NCI-H526 treated with DMSO at 0.1 percent for 48 hours (cell line): ENCODE measurements around the gene C12orf75.
"Not testable (repeated sequence)": the region's sequence is repeated elsewhere in the genome, so short reads cannot be mapped to it uniquely, and the experiment has no call there.

ENCODE experiments used
- DNase-seq: peaks from one replicate; lab custom pipeline; 2025; lab: John Stamatoyannopoulos, UW

Gene C12orf75

GRCh38 chr12:105378911-105379310 lies 48.4 kb downstream of the C12orf75 start:
- no peak for DNase-seq

DNA sequence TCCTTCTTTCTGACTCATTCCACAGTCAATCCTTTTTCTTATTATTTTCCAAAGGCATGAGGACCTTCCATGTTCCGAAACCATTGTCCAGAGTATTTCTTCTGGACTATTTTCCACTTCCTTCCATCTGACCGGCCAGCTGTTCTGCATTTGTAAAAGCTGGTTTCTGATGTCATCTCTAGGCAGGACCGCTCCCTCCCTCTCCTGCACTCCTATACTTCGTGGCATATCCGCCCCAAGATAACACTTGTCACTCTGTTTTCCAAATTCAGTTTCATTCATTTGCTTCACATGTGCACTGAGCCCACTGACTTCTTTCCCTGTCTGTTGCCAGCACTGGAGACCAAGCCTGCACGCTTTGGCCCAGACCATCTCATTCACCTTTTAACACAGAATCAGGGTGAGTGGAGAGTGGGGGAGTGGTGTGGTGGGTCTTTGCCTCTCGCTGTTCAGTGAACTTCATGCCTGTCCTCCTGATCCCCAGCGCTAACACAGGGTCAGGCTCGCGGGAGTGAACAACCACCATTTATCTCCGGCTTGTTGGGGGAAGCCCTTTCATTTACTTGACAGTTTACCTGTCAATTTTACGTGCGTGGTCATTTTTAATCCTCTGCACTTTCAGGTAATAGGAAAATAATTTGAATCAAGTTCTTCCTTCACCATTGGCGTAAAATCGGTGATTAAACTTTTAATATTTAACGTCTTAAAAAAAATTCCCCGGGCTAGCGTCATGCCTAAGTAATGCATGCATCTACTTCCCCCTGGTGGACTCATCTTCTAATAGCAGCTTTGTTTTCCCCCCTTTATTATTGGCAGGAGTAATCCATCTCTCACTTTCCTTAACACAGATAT lies 52.5 kb downstream of the C12orf75 start:
- peak; percentile 39 for DNase-seq

GRCh38 chr12:105384220-105384619 lies 53.7 kb downstream of the C12orf75 start:
- no peak for DNase-seq

DNA sequence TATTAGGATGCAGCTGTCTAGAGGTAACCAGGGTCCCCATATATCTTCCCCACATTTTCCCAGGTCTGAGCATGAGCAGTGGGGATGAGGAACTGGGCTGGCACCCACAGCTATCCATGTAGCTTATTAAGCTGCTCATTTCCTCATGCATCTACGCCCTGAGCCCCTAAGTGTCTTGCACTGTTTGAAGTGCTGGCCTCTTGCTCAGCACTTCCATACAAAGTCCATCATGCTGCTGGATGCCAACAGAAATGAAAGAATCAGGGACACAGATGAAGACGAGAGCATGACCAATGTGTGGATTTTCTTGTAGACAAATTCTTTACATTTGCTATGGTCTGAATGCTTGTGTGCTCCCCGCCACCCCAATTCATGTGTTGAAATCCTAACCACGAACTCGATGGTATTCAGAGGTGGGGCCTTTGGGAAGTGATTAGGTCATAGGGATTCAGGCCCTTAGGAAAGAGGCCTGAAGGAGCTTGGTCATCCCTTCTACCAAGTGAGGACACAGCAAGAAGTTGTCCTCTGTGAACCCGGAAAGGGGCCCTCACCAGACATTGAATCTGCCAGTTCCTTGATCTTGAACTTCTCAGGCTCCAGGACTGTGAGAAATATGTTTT lies 54.5 kb downstream of the C12orf75 start:
- no peak for DNase-seq

DNA sequence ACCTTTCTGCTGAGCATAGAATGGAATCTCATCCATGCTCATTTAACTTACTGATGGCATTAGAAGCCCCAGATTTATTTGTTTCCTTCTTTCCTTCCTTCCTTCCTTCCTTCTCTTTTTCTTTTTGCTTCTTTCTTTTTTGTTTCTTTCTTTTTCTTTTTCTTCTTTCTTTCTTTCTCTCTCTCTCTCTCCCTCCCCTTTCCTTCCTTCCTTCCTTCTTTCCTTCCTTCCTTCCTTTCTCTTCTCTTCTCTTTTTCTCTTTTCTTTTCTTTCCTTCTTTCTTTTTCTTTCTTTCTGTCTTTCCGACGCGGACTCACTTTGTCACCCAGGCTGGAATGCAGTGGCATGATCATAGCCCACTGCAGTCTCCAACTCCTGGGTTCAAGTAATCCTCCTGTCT lies 55.9 kb downstream of the C12orf75 start:
- no peak for DNase-seq

GRCh38 chr12:105391231-105391630 lies 60.7 kb downstream of the C12orf75 start:
- no peak for DNase-seq

GRCh38 chr12:105393587-105393986 lies 63.1 kb downstream of the C12orf75 start:
- DNase-seq = no peak

DNA sequence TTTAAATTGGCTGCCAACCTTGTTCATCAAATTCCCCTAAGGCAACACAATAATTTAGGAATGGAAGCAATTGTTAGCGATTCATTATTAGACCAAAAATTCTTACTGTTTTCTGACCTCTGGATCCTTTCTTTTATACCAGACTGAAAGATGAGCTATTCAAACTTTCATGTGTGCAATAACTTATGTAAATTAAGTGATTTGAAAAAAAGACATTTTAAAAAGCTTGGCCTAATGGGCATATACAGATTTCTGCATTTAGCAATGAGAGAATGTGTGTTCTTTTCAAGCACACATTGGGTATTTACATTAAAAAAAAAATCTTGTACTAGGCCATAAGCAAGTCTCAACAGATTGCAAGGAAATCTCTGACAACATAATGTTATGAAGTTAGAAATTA lies 65.5 kb downstream of the C12orf75 start:
- no peak for DNase-seq

GRCh38 chr12:105396983-105397382 lies 66.5 kb downstream of the C12orf75 start:
- DNase-seq = no peak

DNA sequence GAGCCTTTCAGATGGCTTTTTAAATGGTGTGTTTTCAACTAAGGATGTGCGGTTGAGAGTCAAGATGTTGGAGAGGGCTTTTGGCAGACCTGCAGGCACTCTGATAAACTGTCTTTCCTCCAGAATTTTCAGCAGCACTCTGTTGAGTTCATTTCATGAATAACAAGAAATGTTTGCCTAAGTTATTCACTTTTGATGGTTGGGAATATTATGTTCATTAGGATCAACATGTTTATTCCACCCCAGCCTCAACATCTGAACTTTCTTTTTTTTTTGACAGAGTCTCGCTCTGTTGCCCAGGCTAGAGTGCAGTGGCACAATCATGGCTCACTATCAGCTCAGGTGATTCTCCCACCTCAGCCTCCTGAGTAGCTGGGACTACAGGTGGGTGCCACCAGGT lies 68.4 kb downstream of the C12orf75 start:
- no peak for DNase-seq

GRCh38 chr12:105399428-105400081 lies 69.1 kb downstream of the C12orf75 start:
- DNase-seq = no peak

GRCh38 chr12:105400227-105400626 lies 69.7 kb downstream of the C12orf75 start:
- DNase-seq = no peak

DNA sequence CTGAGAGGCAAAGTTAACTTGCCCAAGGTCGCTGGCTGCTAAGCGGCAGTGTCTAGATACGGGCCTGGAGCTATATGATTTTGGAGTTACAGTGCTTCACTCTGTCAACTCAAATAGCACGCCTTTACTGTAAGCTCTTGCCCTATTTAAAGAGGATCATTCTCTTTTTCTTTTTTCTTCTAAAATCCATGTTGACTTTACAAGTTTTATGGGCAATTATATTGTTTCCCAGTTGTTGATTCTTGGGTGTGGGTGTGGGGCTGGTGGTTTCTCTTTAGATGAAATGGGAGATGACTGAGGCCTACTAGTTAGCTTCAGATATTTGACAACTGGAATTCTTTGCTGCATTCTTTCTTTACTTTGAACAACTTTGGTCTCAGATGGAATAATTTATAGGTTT lies 70.7 kb downstream of the C12orf75 start:
- no peak for DNase-seq

DNA sequence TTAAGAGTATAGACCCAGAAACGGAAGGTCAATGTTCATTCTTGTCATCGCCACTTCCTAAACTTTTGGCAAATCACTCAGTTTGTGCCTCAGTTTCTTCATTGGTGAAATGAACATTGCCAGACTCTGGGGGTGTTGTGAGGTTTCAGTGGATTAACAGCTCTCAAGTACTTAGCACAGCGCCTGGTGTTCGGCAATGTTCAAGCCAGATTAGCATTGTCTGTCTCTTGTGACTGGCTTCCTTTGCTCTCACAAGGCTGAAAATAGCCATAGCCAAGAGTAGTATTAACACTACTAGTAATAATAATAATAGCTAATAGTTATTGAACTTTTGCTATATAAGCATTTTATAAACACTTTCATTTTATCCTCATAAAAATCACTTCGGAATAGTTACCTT lies 71.9 kb downstream of the C12orf75 start:
- DNase-seq = no peak

- DNase-seq = no peak
Observed at GRCh38 chr12:105403095-105403494, 72.6 kb downstream of the C12orf75 start.

DNA sequence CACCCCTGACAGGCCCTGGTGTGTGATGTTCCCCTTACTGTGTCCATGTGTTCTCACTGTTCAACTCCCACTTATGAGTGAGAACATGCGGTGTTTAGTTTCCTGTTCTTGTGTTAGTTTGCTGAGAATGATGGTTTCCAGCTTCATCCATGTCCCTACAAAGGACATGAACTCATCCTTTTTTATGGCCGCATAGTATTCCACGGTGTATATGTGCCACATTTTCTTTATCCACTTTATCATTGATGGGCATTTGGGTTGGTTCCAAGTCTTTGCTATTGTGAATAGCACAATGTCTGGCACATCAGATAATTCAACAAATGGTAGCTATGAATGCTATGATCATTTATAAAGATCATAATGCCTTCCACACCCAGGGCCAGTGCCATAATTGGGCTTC lies 73.6 kb downstream of the C12orf75 start:
- DNase-seq = not testable (repeated sequence)

GRCh38 chr12:105406497-105406896 lies 76.0 kb downstream of the C12orf75 start:
- DNase-seq = no peak

GRCh38 chr12:105409279-105409678 lies 78.8 kb downstream of the C12orf75 start:
- DNase-seq = no peak

GRCh38 chr12:105409801-105410471 lies 79.4 kb downstream of the C12orf75 start:
- DNase-seq = no peak

DNA sequence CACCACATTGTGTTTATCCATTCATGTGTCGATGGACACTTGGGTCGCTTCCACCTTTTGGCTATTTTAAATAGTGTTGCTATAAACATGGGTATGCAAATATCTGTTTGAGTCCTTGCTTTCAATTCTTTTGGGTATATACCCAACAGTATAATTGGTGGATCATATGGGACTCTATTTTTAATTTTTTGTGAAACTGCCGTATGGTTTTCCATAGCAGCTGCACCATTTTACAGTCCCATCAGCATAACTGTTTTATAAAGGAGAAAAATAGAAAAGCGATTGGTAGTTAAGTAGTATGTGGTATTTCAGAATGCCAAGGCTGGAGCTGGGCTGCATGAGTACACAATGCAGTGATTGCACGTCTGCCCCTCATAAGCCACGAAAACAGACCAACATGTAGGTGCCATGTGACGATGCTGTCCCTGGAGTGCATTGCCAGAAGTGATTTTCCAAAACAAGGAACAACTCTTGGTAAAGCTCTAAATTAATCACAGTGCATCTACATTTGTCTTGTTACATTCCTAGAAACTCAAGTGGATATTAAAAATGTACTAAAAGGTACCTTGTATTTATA lies 83.5 kb downstream of the C12orf75 start:
- DNase-seq = no peak

DNA sequence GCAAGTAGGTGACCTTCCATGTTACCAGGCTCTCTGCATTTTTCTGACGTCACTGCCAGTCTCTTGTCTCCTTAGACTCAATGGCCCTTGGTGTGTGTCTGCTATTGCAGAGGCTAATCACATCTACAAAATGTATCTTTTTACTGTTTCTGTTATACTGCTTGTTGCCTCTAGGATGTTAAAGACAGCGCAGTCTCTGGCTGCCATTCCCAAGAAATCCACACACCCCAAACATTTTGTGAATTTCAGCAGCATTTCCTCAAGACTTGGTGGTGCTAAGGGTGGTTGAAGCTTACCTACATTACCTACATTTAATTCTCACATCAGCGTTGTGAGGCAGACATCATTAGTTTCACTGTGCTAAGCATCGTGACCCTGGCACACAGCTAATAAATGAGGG lies 87.2 kb downstream of the C12orf75 start:
- DNase-seq = no peak

GRCh38 chr12:105418229-105418628 lies 87.7 kb downstream of the C12orf75 start:
- no peak for DNase-seq
